ENCODE measurements around the gene AUTS2.

Gene AUTS2

DNA sequence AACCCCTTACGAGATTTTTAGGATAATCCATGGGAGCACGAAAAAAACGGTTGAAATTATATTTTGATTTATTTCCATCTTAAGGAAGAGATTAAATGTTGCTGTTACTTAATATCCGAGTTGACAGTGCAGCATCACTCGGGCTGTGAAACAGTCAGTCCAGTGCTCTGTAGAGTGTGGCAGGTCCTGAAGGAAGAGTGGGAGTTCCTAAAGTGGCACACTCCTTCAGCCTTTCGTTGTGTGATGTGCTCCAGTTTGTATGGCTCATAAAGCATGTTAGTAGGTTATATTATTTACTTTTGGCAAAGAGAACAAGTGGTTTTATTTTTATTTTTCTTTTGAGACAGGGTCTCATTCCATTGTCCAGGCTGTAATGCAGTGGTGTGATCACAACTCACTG is 358.3 kb downstream of the AUTS2 start:
- DNase-seq = no peak

DNA sequence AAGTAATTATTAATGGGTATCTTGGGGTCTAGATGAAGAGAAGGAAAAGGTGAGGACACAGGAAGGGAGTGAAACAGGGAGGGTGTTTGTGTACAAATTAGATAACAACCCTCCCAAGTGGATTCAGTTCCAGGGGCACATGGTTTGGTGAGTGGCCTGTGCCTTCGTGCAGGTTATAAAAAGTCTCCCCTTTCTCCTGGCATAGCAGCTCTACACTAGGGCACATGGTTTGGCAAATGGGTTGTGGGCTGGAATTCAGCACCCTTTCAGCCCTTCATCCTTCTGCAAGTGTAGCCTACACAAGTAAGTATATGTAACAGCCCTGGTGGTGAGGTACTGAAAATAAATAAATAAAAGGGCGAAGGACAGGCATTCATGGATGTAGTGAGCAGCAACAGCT is 359.4 kb downstream of the AUTS2 start:
- no peak for DNase-seq

DNA sequence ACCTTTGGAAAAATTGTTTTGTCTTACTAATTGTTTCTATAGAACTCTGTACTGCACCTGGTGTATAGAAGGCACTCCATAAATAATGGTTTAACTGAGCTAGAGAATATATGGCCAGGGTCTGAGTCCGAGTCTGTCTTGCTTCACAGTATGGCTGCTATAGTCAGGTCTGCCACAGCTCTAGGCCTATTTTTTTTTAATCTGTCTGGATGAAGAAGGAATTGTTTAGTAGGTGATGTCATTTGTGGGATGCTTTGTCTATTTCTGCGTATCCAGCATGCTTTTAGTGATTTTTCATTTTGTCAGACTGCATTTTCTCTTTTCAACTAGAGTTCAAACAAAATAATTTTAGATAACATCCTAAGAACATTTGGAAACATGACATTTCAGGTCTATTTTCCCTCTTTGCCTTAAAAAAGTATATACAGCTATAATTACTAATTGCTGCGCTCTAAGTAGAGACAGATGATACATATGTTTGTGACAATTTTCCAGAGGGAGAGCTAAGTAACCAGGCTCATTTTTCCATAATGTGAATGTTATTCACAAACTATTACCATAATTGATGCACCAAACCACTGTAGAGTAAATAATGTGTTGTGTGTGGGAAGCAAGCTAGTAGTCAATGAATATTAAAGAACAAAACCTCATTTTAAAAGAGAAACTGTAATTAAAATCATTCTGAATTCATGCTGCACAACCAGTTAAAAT is 361.7 kb downstream of the AUTS2 start:
- no peak for DNase-seq

GRCh38 chr7:69961436-69961835 is 363.2 kb downstream of the AUTS2 start:
- no peak for DNase-seq

- DNase-seq = peak; percentile 46 to 63
Measured at GRCh38 chr7:69962186-69963065, 364.2 kb downstream of the AUTS2 start.

DNA sequence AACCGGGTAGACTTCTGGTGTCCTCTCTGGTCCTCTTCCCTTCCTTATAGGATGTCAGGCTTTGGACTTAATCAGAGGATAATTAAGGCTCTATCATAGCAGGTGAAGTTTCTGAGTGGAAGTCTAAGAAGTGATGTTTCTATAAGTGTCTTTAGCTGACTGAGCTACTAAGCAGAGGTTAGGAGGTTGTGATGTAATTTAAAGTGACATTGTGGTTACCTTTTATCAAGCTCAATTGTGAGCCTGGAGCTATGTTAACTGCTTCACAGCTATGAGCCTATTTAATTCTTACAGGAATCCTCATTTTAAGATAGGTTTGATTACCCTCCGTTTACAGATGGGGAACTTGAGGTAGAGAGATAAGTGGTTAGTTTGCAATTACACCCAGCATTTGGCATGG is 365.1 kb downstream of the AUTS2 start:
- DNase-seq = no peak

- DNase-seq = no peak
Measured at GRCh38 chr7:69966766-69967591, 368.7 kb downstream of the AUTS2 start.

- peak in 1 of 2 experiments; percentile 39 for DNase-seq
Measured at GRCh38 chr7:69967689-69968450, 369.6 kb downstream of the AUTS2 start.

DNA sequence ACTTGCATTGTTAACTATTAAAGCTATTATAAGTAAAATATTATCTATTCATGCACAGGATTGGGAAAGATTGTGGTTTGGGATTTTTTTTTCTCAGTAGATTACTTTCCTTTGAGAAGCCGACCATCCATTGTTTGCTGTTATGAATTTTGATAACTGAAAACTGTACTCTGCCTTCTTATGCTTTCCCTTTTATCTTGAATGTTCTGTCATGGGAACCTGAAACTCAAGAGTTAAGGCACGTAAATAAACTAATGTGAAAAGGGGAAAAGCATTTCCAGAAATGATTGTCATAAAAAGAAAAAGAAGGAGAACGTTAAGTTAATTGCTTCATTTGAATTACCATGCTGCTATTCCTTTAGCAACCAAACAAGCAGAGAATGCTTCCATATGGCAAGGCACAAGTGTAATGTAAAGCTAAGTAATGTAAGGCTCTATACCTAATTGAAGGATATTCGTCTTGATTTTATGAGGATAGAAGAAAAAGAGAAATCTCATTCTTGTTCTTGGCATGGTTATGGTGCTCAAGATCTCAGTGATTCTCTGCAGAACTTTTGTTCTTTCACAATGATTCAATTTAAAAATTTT is 370.8 kb downstream of the AUTS2 start:
- no peak for DNase-seq

DNA sequence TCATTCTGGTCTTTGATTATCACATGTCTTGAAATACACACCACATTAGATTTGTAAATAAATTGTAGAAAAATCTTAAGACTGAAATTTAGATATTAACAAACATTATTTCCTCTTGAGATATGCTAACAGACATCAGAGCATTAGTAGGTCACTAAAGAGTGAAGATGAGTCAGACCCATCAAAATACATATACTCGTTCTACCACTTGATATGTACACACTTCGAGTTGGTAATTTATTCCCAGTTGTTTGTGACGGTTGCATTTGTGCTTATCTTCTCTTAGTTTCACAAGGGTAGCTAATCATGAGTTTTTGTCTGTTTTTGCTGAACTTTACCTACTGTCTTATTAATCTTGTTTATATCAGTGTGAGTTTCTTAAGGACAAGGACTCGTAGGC is 383.4 kb downstream of the AUTS2 start:
- DNase-seq = no peak

DNA sequence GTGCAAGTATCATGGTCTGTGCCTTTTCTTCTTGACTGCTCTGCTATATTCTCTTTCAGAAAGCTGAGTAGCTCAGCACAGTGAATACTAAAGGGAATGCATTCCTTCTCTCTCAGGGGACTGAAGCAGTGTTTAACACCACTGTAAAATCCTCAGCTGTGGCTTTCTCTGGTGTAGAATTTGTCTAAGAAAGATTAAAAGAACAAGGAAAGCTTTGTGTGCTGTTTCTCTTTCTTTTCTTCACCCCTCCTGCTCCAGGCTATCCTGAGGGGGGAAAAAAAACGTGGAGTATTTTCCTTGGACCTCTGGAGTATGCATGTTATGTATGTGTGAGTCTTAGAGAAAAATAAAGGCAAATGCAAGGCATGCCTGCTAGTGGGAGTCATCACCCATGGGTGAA is 383.9 kb downstream of the AUTS2 start:
- DNase-seq = no peak

DNA sequence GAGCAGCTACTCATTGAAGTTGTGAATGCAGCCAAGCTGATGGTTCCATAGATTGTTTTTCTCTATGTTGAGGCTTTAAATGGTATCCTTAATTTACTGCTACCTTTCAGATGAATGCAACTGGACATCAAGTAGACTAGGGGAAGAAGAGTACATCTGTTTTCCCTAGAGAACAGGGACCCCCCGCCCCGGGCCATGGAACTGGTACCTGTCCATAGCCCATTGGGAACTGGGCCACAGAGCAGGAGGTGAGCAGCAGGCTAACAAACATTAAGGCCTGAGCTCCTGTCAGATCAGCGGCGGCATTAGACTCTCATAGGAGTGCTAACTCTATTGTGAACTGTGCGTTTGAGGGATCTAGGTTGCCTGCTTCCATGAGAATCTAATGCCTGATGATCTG is 391.3 kb downstream of the AUTS2 start:
- no peak for DNase-seq

DNA sequence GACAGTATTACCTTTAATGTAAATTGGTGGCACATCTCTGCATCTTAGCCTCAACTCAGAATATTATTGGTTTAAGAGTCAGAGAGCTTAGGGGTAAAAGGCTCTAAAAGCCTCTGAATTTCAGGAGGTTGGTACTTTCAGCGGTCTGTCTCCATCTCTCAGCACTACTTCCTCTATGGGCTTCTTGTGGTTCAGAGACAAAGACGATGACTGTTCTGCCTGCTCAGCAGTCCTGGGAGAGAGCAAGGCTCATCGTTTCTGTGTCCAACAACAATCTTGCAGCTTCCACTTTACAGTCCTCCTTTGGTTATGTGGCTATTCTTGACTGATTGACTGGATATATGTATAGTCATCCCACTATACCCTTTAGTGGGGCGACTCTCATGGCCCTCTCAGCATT is 394.7 kb downstream of the AUTS2 start:
- no peak for DNase-seq

DNA sequence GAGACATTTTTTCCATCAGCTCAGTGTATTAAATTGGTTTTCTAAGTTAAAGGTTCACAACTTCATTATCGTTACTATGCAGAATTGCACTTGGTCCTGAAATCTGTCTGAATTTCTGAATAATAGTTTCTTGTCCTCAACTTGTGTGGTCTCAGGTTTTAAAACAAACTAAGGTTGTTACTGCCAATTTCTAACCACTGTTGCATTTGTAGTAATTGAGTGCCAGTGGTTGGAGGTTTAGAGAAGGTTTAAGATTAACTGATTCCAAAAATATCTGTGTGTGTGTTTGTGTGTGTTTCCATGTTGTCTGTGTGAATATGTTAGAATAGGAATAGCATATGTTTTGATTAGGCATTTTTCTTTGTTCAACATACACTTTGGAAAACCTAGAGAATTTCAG is 395.9 kb downstream of the AUTS2 start:
- DNase-seq = no peak

- no peak for DNase-seq
Measured at GRCh38 chr7:69994886-69995542, 396.7 kb downstream of the AUTS2 start.

DNA sequence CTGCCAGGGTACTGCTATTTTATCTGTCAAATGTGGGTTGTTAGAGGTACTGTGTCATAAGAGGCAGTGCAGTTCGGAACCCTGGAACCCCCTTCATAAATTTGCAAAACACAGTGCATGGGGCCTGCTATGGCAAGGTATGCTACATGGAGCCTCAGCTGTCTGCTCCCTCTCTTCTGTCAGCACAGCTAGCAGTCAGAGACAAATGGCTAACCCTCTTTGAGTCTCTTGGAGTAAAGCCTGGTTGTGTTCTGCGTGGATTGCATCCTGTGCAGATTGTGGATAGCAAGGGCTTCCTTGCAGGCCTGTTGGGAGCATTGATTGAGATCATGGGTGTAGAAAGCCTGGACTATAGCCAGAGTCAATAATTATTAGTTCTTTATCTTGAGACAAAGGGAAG is 397.8 kb downstream of the AUTS2 start:
- no peak for DNase-seq

DNA sequence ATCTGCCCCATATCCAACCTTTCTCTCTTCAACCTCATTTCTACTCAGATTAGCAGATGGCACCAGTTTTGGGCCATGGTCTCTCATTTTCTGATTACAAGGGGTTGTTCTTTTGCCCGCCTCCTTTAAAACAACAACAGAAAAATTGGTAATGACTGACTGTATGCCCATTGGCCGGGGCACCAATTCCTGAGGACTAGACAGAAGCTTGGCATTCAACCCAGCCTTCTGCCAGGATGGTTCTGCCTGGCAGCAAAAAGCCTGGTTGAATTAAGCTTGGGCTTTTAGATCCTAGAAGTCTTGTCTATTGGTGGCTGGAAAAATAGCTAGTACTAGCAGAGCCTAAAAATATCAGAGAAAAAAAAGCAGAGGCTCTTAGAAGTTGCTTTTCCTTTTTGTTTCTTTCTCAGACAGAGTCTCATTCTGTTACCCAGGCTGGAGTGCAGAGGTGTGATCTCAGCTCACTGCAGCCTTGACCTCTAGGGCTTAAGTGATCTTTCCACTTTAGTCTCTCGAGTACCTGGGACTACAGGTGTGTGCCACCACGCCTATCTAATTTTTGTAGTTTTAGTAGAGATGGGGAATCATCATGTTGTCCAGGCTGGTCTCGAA is 402.6 kb downstream of the AUTS2 start:
- no peak for DNase-seq

DNA sequence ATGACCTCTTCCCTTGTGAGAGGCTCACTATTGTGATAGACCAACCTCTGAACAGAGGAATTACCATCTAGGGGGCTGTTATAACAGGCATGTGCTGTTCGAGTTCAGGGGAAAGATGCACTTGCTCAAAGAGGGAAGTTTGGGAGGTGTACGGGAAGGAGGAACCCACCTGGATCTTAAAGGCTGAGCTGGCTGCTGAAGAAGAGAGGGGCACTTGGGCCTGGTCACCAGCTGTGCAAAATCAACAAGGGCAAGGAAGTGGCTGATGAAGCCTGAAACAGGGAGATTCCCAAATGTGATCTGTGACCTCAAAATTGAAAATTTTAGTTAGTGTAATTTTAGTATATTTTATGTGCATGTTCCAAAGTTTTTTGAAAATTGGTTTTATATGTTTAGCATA is 407.2 kb downstream of the AUTS2 start:
- no peak for DNase-seq

GRCh38 chr7:70005891-70006260 is 407.6 kb downstream of the AUTS2 start:
- DNase-seq = no peak

- no peak for DNase-seq
Measured at GRCh38 chr7:70006261-70006920, 408.1 kb downstream of the AUTS2 start.

GRCh38 chr7:70008466-70008865 is 410.2 kb downstream of the AUTS2 start:
- DNase-seq = no peak

Measured in NCI-H187 (cell line).